Activated CD8-positive, alpha-beta memory T cell treated with anti-CD3 and anti-CD28 coated beads, Interleukin-2, amount 50 U/mL, for 24 hours (primary cell): ENCODE data around the gene SLC37A1.
A peak's percentile ranks its signal among the peaks of the same experiment; 100 is the strongest.

ENCODE experiments used
- DNase-seq: peaks from one replicate; pipeline ENCODE4 v3.0.0-alpha.2; 2020; ENCODE audit errors: extremely low read depth

The SLC37A1 gene

GRCh38 chr21:42479582-42479981 is 34.1 kb upstream of the SLC37A1 start:
- DNase-seq = no peak

DNA sequence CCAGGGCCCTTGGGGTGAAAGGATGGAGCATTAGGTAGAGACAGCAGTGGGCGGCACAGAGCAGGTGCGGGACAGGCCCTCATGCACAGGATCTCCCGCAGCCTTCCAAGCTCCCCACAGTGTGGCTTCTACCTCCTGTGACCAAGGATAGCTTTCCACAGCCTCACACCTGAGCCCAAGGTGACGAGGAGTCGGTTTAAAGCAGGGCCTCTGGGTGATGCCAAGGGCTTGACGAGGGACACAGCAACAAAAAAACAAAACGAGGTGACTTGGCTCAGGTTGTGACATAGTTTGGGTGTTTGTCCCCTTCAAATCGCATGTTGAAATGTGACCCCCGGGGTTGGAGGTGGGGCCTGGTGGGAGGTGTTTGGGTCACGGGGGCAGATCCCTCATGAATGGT is 32.9 kb upstream of the SLC37A1 start:
- no peak for DNase-seq

DNA sequence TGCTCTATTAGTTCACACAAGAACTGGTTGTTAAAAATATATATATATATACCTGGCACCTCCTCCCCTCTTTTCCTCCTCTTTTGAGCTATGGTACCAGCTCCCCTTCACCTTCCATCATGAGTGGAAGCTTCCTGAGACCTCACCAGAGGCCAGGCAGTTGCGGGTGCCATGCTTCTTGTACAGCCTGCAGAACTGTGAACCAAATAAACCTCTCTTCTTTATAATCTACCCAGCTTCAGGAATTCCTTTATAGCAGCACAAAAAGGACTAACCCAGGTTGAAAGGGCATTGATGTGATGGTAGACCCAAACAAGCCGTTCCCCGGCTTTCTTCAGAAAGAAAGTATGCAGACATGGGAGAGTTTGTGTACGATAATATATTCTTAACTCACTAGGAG is 32.5 kb upstream of the SLC37A1 start:
- no peak for DNase-seq

- DNase-seq = no peak
Measured at GRCh38 chr21:42484966-42485365, 28.7 kb upstream of the SLC37A1 start.

DNA sequence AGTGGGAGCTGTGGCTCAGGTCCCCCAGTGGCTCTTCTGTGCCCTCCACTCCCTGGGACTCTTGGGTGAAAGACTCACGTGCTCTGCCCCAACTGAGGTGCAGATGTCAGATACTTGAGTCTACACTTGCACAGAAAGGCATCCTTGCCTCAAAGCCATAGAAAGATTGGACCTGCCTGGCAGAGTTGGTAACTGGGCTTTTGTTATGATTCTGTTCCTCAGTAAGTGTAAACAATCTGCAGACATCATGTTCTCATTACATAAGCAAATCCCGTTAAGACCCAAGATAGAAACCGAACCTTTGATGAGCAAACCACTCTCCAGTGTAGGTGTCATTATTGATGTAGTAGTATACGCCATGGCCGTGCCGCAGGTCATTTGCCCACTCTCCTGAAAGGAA is 27.6 kb upstream of the SLC37A1 start:
- no peak for DNase-seq

- no peak for DNase-seq
Measured at GRCh38 chr21:42486531-42486930, 27.1 kb upstream of the SLC37A1 start.

GRCh38 chr21:42489006-42489563 is 24.6 kb upstream of the SLC37A1 start:
- no peak for DNase-seq

- no peak for DNase-seq
Measured at GRCh38 chr21:42489991-42490390, 23.7 kb upstream of the SLC37A1 start.

GRCh38 chr21:42490720-42491119 is 22.9 kb upstream of the SLC37A1 start:
- no peak for DNase-seq

- no peak for DNase-seq
Measured at GRCh38 chr21:42491328-42491727, 22.3 kb upstream of the SLC37A1 start.

GRCh38 chr21:42492201-42492600 is 21.5 kb upstream of the SLC37A1 start:
- no peak for DNase-seq

DNA sequence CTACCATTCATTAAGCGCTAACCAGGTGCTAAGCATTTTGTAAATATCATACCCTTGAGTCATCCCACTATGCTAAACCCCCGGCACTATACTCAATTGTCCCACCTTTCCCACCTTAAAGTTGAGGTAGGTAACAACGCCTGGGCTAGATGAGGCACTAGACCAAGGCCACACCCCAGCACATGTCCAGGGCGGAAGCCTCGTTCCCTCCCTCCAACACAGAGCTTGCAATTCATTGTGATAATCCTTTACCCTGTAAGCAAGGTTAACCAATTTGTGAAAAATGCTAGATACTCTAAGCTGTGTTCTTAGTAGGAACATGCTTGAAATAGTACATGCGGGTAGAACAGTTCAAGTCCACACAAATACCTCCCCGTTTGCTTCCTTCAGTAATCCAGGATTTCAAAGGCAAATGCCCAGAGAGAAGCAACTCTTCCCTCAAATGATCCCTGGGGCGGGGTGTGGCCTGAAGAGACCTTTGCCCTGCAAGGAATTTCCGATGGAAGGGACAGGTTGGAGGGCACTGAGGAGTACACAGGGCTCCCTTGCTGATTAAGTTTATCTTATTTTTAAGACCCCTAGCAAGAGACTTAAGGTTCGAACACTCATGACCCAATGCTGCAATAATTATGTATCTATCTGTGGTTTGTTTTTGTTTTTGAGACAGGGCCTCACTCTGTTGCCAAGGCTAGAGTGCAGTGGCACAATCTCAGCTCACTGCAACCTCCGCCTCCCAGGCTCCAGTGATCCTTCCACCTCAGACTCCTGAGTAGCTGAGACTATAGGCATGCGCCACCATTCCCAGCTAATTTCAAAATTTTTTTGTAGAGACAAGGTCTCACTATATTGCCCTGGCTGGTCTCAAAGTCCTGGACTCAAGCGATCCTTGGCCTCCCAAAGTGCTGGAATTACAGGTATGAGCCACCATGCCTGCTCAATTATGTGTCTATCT is 20.3 kb upstream of the SLC37A1 start:
- no peak for DNase-seq

- DNase-seq = no peak
Measured at GRCh38 chr21:42495027-42495426, 18.6 kb upstream of the SLC37A1 start.

DNA sequence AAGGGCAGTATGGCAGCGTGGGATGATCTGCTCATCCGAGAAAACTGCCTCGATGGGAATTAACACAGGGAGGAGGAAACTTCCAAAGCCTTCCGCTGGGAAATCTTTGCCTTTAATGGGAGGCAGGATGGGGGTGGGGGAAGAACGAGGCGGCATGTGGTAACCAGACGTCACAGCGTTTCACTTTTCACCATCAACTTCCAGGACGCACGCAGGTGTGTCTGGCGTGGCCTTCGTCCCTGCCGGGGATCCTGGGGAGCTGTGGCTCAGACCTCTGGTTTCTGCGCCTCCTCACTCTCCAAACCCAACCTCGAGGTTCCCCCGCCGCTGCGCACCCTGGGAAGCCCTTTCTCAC is 17.9 kb upstream of the SLC37A1 start:
- DNase-seq = no peak

- peak; percentile 98 for DNase-seq
Measured at GRCh38 chr21:42496120-42496838, 17.4 kb upstream of the SLC37A1 start, which contains the start of gene RSPH1. RSPH1 (minus strand) TSS chr21:42496224; CDS start chr21:42496186, 38 bp downstream.

DNA sequence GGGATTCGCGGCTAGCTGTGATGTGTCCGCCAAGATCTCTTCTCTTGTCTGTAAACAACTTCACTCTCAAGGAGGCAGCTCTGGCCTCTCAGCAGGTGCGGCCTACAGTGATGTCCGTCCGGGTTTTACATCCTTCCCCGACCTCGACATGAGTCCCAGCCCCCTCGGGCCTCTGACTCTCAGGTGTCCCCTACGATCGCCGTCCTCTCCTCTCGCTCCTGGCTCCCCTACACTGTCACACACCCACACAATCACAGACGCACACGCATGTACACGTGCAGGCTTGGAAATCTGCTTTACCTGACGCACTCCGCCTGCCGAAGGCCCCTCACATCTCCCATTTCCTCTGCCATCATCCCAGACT is 16.8 kb upstream of the SLC37A1 start:
- no peak for DNase-seq

DNA sequence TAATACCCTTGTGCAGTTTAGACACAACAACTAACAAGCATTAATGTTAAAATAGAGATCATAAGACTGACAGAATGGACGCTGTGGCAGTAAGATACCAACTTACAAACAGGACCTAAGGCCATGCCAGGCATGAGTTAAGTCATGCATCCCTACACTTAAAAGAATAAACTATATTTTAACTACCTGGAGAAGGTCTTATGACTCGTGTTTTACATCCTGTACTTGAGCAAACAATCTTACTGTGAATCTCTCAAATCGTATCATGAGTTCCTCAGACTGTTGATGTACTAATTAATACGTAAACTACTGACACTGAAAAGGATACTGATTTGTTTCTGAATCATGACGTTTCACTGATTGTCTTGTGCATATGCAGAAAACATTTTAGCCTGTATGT is 15.6 kb upstream of the SLC37A1 start:
- DNase-seq = no peak

DNA sequence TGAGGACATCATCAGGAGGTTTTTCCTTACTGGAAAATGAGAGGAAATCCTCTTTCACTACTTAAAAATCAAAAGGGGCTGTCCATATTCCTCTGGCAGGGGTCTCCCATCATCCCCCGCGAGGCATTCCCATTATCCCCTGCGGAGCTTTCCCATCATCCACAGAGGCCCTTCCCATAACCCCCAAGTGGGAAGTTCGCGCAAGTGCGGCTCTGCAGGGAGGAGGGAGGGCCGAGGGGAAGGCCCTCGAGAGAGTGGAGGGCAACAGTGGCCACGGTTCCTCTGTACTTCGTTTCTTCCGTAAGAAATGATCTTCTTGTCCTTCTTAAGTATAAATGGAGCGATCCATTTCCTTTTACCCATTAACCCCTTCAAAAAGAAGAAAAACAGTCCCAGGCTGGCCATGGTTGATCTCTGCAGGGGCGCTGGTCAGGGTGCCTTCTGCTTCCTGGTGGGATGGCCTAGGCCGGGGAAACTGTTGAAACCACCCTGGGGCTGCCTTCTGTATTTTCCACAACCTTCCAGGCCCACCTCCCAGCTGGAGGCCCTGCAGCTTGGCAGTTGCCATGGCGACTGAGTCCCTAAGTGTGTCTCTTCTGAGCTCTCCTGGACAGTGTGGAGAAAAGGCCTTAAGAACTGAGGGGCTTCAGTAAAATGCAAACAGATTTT is 14.1 kb upstream of the SLC37A1 start:
- no peak for DNase-seq

DNA sequence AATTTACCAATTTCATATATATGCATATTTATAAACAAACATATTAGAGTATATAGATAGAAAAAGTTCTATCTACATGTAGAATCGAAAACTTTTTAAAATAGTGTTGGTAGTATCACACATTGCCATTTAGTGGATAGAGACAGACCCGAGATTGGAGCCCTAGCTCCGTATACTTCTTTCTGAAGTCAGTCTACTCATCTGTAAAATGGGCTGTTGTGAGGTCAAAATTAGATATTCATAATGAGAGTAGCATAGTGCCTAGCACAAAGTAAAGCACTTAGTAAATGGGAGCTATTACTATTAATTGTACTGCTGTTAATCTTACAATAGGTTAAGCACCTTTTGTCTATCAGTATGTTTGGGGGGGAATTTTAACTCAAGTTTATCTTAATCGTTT is 13.4 kb upstream of the SLC37A1 start:
- no peak for DNase-seq

GRCh38 chr21:42500736-42501135 is 12.9 kb upstream of the SLC37A1 start:
- DNase-seq = no peak

DNA sequence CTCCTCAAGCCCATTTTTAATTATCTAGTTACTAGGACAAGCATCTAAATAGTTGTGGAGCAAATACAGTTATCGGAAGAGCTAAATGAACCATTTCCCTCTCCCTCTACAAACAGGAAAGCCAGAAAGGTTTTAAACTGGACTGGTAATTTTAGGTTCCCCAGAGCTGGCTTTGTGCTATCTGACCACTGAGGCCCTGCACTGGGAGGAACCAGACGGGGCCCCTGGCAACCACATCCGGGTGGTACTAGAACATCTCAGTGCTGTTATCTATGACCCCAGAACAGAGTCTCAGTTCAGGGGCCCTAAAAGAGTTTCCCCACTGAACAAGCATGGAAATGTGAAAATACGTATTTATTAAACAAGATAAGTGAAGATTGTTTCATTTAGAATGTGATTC is 9.9 kb upstream of the SLC37A1 start:
- DNase-seq = no peak

DNA sequence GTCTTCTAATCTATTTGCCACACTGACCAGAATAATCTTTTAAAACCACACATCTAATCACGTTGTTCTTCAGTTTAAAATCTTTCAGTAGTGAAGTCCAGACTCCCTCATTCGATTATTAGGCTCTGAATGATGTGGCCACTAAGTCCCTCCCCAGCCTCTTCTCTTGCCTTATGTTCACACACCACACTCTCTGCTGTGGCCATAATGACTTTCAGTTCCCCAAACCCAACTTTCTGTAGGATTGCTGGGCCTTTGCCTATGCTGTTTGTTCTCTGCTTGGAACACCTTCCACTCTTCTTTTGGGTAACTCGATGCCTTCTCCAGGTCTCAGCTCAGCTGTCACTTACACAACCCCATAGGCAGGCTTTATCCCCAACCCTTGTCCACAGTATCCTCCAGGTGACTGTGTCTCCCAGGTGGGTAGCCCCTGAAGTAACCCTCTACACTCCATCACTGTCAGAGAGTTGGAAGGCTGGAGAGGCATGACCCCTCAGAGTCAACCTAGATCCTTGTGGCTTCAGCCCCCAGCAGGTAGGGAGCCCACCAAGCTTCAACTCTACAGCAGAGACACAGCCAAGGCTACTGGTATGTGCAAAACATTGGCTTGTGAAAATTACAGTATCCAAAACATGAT is 8.4 kb upstream of the SLC37A1 start:
- DNase-seq = no peak
